HS-27A (cell line): ENCODE measurements around the gene PAX9.

Experiments
- DNase-seq: peaks from one replicate; pipeline ENCODE4 v3.0.0-alpha.2; 2012; ENCODE audit warnings: low read depth, missing footprints

PAX9 gene

GRCh38 chr14:36655963-36656686, 5.5 kb upstream of the PAX9 start:
- DNase-seq = no peak

DNA sequence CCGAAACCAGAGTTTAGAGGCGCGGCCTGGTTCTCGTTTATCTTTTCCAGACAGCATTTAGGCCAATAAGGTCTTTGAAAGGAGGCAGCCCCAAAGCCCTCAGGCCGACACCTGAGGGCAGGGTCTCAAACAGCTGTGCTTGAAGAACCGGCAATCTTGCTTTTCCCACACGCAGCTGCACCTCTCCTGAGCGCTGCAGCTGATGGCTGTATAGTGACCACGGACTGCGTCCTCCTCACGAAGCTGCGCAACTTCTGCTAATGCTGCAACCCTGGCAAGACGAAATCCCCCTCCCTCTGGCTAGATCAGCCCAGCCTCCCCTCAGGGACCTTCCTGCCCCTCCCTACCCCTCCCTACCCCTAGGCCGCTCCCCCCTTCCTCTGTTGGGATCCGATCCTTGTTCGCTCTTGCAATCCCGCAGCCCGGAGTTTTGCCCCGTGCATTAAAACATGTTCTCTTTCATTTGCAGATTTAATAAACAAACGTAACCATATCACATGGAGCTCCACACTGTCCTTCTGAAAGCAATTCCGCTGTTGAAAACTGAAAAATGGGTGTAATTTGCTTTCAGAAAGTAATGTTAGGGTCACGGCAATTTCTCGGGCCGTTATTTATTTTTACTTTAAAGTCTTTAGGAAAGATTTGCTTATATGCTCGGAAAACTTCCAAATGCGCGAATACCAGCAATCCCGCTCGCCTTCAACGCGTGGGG, 4.8 kb upstream of the PAX9 start:
- no peak for DNase-seq

- DNase-seq = no peak
These were observed 4.1 kb upstream of the PAX9 start for GRCh38 chr14:36657399-36658122.

GRCh38 chr14:36658123-36659009, 3.3 kb upstream of the PAX9 start:
- no peak for DNase-seq

DNA sequence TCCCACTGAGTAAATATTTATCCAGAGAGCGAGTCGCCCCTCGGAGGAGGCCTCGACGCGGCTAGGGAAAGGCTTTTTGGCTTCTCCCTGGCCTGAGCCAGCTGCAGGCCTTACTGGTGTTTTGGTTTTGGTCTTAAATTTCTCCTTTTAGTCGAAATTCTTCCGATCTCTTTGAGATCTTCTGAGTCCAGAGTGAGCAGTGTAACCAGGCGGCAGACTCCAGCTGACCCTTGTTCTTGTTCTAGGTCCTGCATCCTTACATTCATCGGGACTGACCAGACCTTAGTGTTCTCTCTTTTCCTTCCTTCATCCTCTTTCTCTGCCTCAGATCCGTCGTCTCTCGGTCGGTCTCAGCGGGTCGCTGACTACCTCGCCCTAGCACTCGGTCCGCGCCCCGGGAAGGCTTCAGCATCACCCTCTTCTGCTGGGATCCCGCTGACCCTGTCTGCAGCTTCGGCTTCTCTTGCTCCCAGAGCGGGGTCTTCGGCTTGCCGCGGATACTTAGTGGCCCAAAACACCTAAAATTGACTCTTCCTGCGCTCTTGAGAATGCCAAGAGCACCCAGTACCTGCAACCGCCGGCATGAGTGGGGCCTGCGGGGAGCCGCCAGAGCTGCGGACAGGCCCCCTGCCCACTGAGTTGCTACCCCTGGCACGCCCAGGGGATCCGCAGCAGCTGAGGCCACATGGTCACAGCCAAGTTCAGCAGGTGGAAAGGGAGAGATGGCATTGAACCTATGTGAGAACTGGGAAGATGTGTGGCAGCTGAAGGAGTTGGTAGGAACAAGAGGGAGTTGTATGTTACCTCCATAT, 2.4 kb upstream of the PAX9 start:
- no peak for DNase-seq

GRCh38 chr14:36659822-36660735, 1.6 kb upstream of the PAX9 start:
- DNase-seq = no peak

DNA sequence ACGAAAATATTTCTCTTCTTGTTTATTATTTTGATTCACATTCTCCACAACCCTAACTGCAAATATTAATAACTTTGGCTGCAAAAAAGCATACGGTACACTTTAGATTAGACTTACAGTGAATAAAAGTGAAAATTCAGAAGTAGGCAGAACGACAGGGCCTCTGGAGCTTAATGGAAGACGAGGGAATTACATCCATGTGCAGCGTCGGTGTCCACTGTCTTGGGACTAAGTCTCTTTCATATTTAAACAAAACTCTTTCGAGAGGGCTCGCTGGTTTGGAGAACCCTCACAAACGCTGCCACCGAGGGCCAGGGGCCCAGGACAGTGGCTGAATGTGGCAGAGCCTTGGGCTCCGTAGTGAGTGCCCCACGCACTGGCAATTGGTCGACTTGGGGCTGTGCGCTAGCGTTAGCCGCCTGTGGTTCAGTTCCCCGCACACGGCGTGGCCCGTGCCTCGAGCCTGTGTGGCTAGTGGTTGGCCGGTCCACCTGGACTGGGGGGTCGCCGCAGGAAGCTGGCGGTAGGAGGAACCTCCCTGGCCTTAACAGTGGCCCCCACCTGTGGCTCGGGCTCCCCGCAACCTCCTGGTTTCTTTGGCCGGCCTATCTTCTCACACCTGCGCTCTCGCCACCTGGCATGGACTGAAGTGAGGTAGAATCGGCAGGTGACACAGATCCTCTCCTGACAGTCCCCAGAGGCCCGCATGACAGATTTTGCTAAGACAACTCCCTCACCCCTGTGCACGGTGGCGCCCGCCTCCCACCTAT, 739 bp upstream of the PAX9 start:
- no peak for DNase-seq

- no peak for DNase-seq
These were observed 540 bp downstream of the PAX9 start for GRCh38 chr14:36662258-36662542.

DNA sequence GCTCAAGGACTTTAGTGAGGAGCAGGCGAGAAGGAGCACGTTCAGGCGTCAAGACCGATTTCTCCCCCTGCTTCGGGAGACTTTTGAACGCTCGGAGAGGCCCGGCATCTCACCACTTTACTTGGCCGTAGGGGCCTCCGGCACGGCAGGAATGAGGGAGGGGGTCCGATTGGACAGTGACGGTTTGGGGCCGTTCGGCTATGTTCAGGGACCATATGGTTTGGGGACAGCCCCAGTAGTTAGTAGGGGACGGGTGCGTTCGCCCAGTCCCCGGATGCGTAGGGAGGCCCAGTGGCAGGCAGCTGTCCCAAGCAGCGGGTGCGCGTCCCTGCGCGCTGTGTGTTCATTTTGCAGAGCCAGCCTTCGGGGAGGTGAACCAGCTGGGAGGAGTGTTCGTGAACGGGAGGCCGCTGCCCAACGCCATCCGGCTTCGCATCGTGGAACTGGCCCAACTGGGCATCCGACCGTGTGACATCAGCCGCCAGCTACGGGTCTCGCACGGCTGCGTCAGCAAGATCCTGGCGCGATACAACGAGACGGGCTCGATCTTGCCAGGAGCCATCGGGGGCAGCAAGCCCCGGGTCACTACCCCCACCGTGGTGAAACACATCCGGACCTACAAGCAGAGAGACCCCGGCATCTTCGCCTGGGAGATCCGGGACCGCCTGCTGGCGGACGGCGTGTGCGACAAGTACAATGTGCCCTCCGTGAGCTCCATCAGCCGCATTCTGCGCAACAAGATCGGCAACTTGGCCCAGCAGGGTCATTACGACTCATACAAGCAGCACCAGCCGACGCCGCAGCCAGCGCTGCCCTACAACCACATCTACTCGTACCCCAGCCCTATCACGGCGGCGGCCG, 1.1 kb downstream of the PAX9 start:
- DNase-seq = no peak

DNA sequence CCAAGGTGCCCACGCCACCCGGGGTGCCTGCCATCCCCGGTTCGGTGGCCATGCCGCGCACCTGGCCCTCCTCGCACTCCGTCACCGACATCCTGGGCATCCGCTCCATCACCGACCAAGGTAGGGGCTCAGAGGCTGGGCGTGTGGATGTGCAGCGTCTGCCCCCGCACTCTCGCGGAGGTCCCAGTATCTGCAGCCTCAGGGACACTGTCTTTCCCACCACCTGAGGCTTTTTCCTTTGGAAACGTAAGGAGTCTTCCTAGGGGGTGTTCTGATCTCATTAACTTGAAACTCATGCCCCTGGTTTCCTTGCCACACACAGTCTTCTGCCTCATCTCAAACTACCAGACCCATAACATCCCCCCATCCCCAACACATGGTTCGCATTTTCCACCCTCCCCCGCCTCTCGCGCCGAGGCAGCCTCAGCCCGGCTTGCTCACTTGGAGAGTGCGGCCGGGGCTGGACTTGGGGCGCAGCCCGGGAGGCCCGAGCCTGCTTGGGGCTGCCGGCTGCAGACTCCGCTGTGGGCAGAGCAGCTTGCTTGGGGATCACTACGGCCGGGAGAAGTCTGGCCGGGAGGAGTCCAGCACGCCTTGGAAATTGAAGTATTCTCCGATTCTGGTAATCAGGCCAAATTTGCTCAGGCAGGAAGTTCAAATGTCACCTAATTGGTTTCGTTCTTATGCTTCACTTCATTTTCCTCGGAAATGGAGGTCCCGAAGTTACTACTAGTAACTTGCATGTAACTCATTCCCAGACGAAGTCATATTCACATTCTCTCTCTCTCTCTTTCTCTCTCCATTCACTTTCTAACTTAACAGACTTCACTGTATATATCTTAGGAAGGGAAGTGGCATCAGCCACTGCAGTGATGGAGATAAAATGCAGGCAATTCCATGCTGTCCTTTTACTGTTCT, 2.0 kb downstream of the PAX9 start:
- no peak for DNase-seq

GRCh38 chr14:36664322-36665193, 2.9 kb downstream of the PAX9 start:
- DNase-seq = no peak

DNA sequence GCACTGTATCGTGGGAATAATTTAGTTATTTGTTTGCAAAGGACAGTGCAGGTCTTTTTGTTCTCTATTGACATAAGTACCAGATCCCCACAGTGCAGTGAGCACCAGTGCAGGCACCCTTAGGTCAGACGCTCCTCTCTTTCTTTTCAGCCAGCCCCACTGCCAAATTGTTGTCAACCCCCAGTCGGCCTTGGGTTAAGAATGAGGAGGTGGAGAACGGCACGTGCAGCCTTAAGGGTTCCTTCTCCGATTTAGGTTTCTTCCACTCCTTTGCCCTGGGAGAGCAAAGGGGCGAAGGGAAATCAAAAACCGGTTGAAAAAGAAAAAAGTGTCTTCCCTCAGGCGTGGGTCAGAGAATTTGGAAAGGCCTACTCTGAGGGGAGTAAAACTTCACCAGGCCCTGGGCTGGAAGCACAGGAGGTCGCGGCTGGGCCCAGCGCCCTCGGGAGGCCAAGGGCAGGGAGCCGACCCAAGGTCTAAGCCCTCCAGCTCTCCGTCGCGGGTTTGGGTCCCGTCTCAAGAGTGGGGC, 4.3 kb downstream of the PAX9 start:
- DNase-seq = no peak

DNA sequence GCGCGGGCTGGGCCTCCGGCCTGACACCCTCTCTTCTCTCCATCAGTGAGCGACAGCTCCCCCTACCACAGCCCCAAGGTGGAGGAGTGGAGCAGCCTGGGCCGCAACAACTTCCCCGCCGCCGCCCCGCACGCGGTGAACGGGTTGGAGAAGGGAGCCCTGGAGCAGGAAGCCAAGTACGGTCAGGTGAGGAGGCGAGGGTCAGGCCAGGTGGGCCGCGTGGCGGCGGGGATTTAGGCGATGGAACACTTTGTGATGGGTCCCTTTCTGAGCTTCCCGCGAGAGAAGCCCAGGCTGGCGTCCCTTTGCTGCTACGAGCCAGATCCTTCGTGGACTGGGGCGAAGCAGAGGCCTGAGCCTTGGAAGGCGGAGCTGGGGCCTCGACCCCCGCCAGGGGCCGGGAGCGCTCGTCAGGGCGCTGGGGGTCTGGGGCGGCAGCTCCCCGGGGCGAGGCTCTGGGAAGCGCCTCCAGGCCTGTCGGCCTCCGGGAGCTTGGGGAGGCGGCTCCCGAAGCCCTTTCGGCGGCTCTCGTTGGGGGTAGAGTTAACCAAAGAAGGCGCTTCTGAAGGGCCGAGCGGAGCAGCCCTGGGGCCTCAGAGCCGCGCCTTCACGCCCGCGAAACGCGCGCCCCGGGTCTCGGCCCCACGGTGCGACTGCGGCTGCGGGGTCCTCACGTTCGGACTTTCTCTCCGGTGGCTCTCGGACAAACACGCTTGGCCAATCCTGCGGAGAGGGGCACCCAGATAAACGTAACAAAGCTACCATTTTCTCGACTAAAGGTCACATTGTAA, 5.0 kb downstream of the PAX9 start:
- DNase-seq = no peak

DNA sequence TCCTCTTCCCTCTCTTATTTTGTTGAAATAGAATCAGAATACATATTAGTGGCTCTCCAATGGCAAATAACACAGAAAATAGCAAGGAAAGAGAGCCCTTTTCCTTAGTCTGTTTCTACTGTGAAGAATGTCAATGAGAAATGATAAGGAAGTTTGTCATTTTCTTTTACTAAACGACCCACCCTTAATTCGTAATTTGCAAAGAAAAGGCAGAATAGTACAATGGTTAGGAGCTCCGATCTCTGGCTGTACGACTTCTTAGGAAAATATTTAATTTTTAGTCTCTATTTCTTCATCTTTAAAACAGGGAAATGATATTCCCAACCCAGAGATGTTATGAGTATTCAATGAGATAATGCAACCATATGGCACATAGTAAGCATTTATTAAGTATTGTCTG, 6.0 kb downstream of the PAX9 start:
- no peak for DNase-seq

DNA sequence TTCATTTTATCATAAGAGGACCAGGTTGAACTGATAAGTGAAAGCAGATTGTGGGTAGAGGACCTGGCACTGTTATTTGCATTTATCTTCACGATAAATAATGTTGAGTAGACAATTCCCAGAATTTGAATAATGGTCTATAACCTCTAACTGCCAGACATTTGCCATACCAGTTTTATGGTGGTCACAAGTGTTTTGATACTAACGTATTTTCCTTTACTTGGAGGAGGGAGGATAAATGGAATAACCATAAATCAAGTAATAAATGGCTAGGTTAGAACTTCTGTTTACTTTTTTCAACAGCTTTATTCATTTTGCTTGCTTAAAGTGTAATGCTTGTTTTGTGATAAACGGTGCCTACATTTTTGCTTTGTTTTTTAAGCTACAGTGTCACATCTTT, 9.5 kb downstream of the PAX9 start:
- no peak for DNase-seq
